Osteocyte (in vitro differentiated cells): Measurements from ENCODE around the gene DDHD1. TPM values are rescaled to one million over a fixed set of nuclear protein-coding genes. Genes with fewer than 3 reads are reported as not detected.

ENCODE experiments used
- DNase-seq: peaks from one replicate; pipeline ENCODE4 v3.0.0; 2021; ENCODE audit warnings: mixed read lengths; ENCODE audit not compliant: unreplicated experiment; ENCODE audit errors: extremely low spot score
- H3K27ac Mint-ChIP-seq: one replicate; pipeline ENCODE4 v1.8.0; 2021; ENCODE audit warnings: mild to moderate bottlenecking, mixed read lengths; ENCODE audit not compliant: unreplicated experiment
- H3K27me3 Mint-ChIP-seq: one replicate; pipeline ENCODE4 v1.8.0; 2021; ENCODE audit warnings: mixed read lengths; ENCODE audit not compliant: unreplicated experiment
- H3K36me3 Mint-ChIP-seq: one replicate; pipeline ENCODE4 v1.8.0; 2021; ENCODE audit warnings: mixed read lengths; ENCODE audit not compliant: unreplicated experiment
- H3K4me1 Mint-ChIP-seq: one replicate; pipeline ENCODE4 v1.8.0; 2021; ENCODE audit warnings: mixed read lengths; ENCODE audit not compliant: unreplicated experiment
- H3K4me3 Mint-ChIP-seq: one replicate; pipeline ENCODE4 v1.8.0; 2021; ENCODE audit warnings: mild to moderate bottlenecking, moderate library complexity, mixed read lengths; ENCODE audit not compliant: unreplicated experiment
- H3K9me3 Mint-ChIP-seq: one replicate; pipeline ENCODE4 v1.8.0; 2021; ENCODE audit warnings: mixed read lengths; ENCODE audit not compliant: unreplicated experiment
- CTCF ChIP-seq: fragments of 200-600 bp; sonication (generic); IDR thresholded peaks from 2 replicates; pipeline ENCODE4 v1.5.0; 2021; ENCODE audit warnings: antibody characterized with exemption, mild to moderate bottlenecking, moderate library complexity
- total RNA-seq: library from RNA; stranded (reverse); gene quantifications from 2 replicates; pipeline ENCODE4 v1.2.1, GENCODE V29; 2021

Gene DDHD1
- total RNA-seq, 1 donor from 2014 or later: 21.1 TPM

DNA sequence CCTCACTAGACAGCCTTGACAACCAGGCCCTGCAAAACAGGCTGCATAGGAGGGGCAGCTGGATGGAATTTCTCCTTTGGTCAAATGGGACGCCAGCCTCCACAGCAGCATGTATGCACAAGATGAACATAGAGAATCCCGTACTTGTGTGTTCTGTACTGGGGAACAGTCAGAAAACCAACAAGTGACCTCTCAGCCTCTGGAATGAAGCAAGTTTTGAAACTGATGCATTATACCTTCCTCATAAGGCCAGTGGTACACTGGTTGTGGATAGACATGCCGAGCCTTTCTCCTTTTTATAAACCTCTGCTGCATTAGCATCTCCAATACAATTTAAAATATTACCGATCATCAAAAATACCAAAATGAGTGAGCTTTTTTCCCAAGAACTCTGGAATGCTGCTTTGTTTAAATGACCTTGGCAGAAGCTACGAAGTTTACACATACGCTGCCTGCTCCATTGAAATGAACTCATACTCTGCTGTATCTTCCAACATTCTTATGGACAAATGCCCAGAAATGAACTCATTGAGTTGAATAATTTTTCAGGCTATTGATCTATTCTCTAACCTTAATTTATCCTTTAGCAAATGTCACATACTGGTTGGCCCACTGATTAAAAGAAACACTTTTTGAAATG lies 154.6 kb downstream of the DDHD1 start:
- Mint-ChIP-seq H3K27ac (peak overlapping the region; percentile 23), H3K9me3 (no peaks in the 10 kb centered on the region), H3K4me3 (no peak overlapping the region), H3K4me1 (peaks cover 17% of the 10 kb centered on the region), H3K36me3 (no peaks in the 10 kb centered on the region), H3K27me3 (no peaks in the 10 kb centered on the region)
- no peak for TF ChIP-seq CTCF
- DNase-seq: no peak

DNA sequence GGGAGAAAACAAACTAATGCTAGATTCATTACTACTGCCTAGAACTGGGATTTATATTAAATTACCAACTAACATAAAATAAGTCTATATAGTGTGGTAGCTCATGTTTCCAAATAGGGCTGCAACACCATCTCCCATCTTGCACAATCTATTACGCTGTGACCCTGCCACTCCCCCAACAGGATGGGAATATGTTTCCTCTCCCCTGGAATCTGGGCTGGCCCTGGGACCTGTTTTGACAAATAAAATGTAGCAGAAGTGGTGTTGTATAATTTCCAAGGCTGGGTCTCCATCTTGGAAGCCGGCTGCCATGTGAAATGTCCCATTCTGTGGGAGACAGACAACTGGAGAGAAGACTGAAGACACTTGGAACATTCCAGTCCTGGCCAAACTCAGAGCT lies 156.6 kb downstream of the DDHD1 start:
- Mint-ChIP-seq H3K27ac (no peak overlapping the region), H3K27me3 (no peaks in the 10 kb centered on the region), H3K4me1 (peaks cover 7% of the 10 kb centered on the region), H3K9me3 (no peaks in the 10 kb centered on the region), H3K36me3 (no peaks in the 10 kb centered on the region), H3K4me3 (no peak overlapping the region)
- DNase-seq: no peak
- TF ChIP-seq CTCF: no peak

DNA sequence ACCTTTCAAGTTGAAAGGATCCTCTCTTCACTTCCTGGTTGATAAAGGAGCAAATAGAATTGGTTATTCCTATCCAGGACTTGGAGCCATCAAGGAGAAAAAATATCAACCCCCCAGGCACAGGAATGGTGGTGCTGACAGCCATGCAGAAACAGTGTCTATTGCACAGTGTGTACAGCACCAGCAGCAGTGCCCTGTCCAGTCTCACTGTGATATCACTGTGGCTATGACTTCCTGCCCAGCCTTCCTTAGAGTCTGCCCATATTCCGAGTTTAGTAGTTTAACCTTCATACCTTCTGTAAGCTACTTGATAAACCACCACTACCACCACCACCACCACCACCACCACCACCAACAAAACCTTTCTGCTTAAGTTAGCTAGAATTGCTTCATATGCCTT lies 157.1 kb downstream of the DDHD1 start:
- H3K27ac Mint-ChIP-seq: no peak overlapping the region
- no peaks in the 10 kb centered on the region for H3K9me3 Mint-ChIP-seq

DNA sequence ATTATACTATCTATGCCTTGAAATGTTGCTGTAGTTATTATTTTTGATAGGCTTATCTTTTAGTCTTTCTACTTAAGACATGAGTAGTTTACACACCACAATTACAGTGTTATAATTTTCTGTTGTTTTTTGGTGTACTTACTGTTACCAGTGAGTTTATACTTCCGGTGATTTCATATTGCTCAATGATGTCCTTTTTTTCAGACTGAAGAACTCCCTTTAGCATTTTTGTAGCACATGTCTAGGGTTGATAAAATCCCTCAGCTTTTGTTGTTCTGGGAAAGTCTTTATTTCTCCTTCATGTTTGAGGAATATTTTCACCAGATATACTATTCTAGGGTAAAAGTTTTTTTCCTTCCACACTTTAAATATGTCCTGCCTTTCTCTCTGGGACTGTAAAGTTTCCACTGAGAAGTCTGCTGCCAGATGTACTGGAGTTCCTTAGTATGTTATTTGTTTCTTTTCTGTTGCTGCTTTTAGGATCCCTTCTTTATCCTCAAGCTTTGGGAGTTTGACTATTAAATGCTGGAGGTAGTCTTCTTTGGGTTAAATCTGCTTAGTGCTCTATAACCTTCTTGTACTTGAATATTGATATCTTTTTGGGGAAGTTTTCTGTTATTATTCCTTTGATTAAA lies 160.8 kb downstream of the DDHD1 start:
- no peak for TF ChIP-seq CTCF
- DNase-seq: no peak
- no peak overlapping the region for H3K4me3 Mint-ChIP-seq
- no peak overlapping the region for H3K27ac Mint-ChIP-seq
- H3K4me1 Mint-ChIP-seq: no peaks in the 10 kb centered on the region
- no peaks in the 10 kb centered on the region for H3K36me3 Mint-ChIP-seq
- no peaks in the 10 kb centered on the region for H3K9me3 Mint-ChIP-seq
- H3K27me3 Mint-ChIP-seq: no peaks in the 10 kb centered on the region

More for the DNA sequence above, 157.1 kb downstream of the DDHD1 start:
- no peaks in the 10 kb centered on the region for H3K27me3 Mint-ChIP-seq
- H3K4me3 Mint-ChIP-seq: no peak overlapping the region
- no peak for DNase-seq
- peaks cover 7% of the 10 kb centered on the region for H3K4me1 Mint-ChIP-seq
- no peaks in the 10 kb centered on the region for H3K36me3 Mint-ChIP-seq
- no peak for TF ChIP-seq CTCF

DNA sequence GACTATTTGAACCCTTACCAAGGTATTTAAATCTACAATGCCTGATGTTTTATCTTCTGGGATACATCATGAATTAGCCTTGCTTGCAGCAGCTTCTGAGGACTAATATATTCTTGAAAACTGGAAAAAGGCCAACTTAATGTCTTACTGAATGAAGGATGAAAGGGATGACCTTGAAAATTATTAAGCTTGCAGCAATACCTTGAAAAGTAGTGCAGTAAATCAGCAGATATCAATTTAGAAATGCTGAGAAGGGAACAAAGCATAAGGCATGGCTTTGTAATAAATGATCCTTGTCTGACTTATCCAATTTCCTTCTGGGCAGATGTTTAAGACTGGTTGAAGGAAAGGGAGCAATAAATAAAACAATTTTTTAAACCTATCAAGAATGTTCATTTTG lies 165.0 kb downstream of the DDHD1 start:
- no peak overlapping the region for H3K27ac Mint-ChIP-seq
- no peaks in the 10 kb centered on the region for H3K4me1 Mint-ChIP-seq
- H3K9me3 Mint-ChIP-seq: no peaks in the 10 kb centered on the region
- no peak for DNase-seq
- TF ChIP-seq CTCF: no peak
- no peaks in the 10 kb centered on the region for H3K36me3 Mint-ChIP-seq
- H3K4me3 Mint-ChIP-seq: no peak overlapping the region
- H3K27me3 Mint-ChIP-seq: no peaks in the 10 kb centered on the region
